GM19397 (cell line): ENCODE measurements around the gene IPO7.
A peak's percentile ranks its signal among the peaks of the same experiment; 100 is the strongest.
"Not testable (repeated sequence)": the region's sequence is repeated elsewhere in the genome, so short reads cannot be mapped to it uniquely, and the experiment has no call there.

ENCODE experiments used
- ATAC-seq: cut with Tn5 transposase; IDR thresholded peaks from one replicate; pipeline ENCODE4 v1.9.1; 2021; ENCODE audit warnings: mild to moderate bottlenecking, moderate library complexity; ENCODE audit not compliant: unreplicated experiment

Gene IPO7

GRCh38 chr11:9397746-9398680, 13.6 kb downstream of the IPO7 start:
- ATAC-seq: no peak

- no peak for ATAC-seq
These were observed 15.0 kb downstream of the IPO7 start for GRCh38 chr11:9399466-9399865.

DNA sequence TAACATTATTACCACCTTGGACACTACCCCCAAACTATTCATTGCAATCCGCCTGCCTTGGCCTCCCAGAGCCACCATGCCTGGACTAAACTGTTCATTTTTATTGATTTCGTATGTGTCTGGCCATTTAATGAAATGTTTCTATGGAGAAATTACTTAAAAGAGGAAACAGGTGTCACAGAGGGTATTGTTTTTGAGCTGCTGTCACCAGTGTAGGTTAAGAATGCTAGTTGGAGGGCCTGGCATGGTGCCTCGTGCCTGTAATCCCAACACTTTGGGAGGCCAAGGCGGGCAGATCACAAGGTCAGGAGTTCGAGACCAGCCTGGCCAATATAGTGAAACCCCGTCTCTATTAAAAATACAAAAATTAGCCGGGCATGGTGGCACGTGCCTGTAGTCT, 17.4 kb downstream of the IPO7 start:
- not testable (repeated sequence) for ATAC-seq

- no peak for ATAC-seq
These were observed 44.3 kb downstream of the IPO7 start for GRCh38 chr11:9428706-9429105.

- ATAC-seq: no peak
These were observed 54.2 kb downstream of the IPO7 start for GRCh38 chr11:9438611-9439010.

- no peak for ATAC-seq
These were observed 61.8 kb downstream of the IPO7 start for GRCh38 chr11:9446230-9446629.

- ATAC-seq: no peak
These were observed 64.3 kb downstream of the IPO7 start for GRCh38 chr11:9448576-9449352.

GRCh38 chr11:9452023-9452422, 67.6 kb downstream of the IPO7 start:
- ATAC-seq: not testable (repeated sequence)

- ATAC-seq: no peak
These were observed 71.3 kb downstream of the IPO7 start for GRCh38 chr11:9455722-9456121.

DNA sequence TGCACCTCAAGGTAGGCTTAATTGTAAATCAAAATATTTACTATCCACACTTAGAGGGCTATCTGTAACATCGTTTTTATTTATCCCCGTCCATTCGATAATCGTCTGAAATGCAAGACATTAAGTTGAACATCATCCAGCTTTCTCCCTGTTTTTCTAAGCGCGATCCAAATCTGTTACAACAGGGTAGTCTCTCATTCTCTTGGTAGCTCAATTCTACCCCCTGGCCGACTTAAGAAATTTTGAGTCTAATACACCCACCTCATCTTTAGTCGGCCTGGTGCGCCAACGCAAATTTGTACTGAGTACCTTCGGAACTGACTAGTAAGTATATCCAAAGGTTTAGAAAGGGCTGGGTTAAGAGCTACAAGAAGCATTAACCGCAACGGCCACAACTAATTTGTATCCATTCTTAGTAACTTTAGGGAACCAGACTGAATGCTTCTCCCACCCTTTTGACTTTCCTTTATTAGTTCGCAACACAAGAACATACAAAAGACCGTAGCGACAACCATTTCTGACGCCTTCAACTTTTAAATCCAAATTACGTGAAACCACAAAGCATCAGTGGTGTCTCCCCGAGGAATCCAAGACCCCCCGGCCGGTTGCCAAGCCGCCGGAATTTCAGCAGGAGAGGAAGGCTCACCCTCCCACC, 75.3 kb downstream of the IPO7 start:
- no peak for ATAC-seq

DNA sequence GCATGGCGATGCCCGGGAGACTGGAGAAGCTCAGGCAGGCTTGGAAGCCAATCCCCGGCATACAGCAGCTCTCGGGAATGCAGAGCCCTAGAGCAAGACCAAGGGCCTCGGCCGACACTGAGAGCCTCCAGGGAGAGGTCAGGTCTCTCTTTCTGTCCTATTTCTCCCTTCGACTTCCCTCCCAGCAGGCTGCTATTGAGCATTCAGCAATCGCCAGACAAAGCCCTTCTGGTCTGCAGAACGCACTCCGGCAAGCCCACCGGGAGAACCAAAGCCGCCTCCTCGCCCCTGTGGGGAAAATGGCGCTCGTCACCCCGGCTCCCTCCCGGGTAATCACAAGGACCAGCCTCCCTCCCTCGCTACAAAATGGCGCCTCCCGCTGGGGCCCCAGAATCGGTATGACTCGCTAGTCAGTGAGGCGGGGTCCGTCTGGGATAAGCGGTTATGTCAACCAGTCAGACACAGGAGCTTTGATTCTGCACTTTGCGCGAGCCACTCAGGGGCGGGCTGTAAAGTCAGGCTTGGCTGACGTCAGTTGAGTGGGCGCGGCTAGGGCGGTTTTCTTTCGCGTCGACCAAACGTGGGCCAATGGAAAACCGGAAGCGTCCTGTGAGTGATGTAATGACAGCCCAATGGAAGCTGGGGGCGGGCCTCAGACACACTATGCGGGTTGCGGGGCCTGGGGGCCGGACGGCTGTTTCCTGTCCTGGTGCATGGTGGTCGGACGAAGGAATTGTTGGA, 76.0 kb downstream of the IPO7 start, which contains the start of gene ZNF143:
ZNF143 (plus strand) TSS at position 691 of the 741 bp plus-strand sequence. CDS start 10,297 bp downstream, outside the sequence.
- peak; percentile 83 for ATAC-seq

DNA sequence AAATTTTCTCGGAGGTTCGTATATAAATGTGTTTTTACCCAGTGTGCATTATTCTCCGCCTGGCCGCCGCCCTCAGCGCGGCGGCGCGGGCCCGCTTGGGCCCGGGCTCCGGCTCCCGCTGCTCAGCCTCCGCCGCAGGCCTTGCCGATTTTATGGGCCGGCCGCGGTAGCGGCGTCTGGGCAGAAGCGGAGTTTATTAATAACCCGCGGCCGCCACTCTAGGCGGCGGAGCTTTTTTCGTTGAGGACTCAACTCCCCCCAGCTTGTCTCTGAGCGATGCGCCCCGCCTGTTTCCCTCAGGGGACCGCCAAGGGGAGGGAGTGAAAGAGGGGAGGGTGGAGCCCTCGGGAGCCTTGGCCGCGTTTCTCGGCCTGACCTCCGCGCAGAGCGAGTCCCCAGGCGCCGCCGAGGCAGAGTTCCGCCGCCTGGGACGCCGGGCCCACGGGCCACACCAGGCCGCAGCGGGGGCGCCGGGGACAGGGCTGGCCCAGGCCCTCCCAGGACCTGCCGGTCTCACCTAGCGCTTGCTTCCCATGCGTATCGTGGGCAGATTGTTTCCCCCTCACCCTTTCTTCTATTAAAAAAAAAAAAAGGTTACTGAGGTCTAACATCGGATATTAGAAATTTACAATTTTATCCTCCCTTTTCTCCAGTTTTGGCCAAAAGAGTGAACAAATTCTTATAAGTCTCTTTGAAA, 76.8 kb downstream of the IPO7 start:
- ATAC-seq: peak; percentile 60

GRCh38 chr11:9461760-9462134, 77.3 kb downstream of the IPO7 start:
- no peak for ATAC-seq

GRCh38 chr11:9462172-9462799, 77.8 kb downstream of the IPO7 start:
- no peak for ATAC-seq

GRCh38 chr11:9462806-9463537, 78.5 kb downstream of the IPO7 start:
- no peak for ATAC-seq

- ATAC-seq: no peak
These were observed 86.3 kb downstream of the IPO7 start for GRCh38 chr11:9470765-9471164.

DNA sequence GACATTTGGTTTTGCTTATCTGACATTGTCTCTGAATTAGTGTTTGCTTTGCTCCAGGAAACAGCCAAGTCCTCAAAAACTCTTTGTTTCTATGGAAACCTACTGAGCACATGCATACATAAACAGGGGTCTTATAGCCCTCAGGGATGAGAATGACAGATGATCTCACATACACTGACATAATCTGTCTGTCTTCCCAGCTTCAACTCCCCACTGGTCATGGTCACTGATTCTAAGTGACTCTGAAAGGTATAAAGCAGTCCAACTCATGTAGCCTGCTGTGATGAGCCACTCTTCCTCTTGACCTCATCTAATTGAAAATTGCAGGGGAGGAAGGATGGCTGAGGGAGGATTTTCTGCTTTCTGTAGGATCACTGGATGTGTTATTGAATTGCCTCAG, 89.0 kb downstream of the IPO7 start:
- ATAC-seq: no peak

DNA sequence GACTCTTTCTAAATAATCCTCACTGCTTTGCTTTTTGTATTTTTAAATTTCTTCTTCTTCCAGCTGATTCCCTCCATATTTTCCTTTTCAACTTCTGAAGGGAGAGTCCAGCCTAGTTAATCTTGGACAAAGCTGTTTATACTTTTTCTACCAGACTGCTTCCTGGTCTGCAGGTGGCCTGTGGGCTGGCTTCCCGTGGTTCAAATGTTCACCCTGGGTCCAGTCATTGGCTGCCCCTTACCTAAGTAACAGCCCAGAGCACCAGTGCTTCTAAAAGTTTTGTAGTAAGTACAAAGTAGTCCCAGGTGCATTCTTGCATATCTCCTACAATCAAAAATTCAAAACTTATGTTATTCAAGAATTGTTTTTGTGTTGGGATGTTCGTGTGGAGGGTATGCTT, 95.4 kb downstream of the IPO7 start:
- no peak for ATAC-seq
